ENCODE data around the gene LILRA1. TPM values are rescaled to one million over a fixed set of nuclear protein-coding genes. Genes with fewer than 3 reads are reported as not detected.
"Not testable (repeated sequence)": the region's sequence is repeated elsewhere in the genome, so short reads cannot be mapped to it uniquely, and the experiment has no call there.

The LILRA1 gene
- total RNA-seq (2014; rRNA removed; shearing (Covaris generic)) (not detected in 2 replicates), total RNA-seq (2022) (not detected in 2 replicates), Bru-seq, nascent RNA (not detected), BruChase-seq, experiment 1, labeled RNA remaining after a 6-hour chase (not detected), BruChase-seq, experiment 2, labeled RNA remaining after a 2-hour chase (not detected)
- long read RNA-seq: 0 reads

- H2AFZ ChIP-seq (ENCODE audit: low read length); H3K9me3 ChIP-seq (ENCODE audit: low read length); H3K9me2 ChIP-seq (ENCODE audit: insufficient read depth, low read length); H3K4me1 ChIP-seq (ENCODE audit: insufficient read depth, low read length, poor library complexity, severe bottlenecking); BruUV-seq (replicated peaks); H3K4me2 ChIP-seq (ENCODE audit: low read length); H4K20me1 ChIP-seq (ENCODE audit: insufficient read depth, low read length); intact Hi-C loops (cut with micrococcal nuclease; ENCODE audit: unreplicated experiment); H3K36me3 ChIP-seq (ENCODE audit: insufficient read depth, low read length); H3K4me3 ChIP-seq (ENCODE audit: low read depth, low read length, poor library complexity, severe bottlenecking); H3K27ac ChIP-seq (ENCODE audit: low read depth, low read length, poor library complexity, severe bottlenecking); H3K79me2 ChIP-seq (ENCODE audit: insufficient read depth, low read depth, low read length); DNase-seq (ENCODE audit: low spot score); CTCF ChIA-PET (ENCODE audit: unreplicated experiment): not testable (repeated sequence)
- POLR2A ChIA-PET: interaction anchor here (0.6 kb wide), 1 partner anchor 35 kb away, joined by 4 read pairs; no protein-coding TSS in a partner anchor
Measured at GRCh38 chr19:54593445-54593844, at the start of gene LILRA1. Gene LILRA1 (plus strand): TSS chr19:54593632. CDS start chr19:54594245, 613 bp downstream.

- no TSS peak for BruUV-seq (replicated peaks)
- TF ChIP-seq, protein P1, sequence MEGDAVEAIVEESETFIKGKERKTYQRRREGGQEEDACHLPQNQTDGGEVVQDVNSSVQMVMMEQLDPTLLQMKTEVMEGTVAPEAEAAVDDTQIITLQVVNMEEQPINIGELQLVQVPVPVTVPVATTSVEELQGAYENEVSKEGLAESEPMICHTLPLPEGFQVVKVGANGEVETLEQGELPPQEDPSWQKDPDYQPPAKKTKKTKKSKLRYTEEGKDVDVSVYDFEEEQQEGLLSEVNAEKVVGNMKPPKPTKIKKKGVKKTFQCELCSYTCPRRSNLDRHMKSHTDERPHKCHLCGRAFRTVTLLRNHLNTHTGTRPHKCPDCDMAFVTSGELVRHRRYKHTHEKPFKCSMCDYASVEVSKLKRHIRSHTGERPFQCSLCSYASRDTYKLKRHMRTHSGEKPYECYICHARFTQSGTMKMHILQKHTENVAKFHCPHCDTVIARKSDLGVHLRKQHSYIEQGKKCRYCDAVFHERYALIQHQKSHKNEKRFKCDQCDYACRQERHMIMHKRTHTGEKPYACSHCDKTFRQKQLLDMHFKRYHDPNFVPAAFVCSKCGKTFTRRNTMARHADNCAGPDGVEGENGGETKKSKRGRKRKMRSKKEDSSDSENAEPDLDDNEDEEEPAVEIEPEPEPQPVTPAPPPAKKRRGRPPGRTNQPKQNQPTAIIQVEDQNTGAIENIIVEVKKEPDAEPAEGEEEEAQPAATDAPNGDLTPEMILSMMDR (conservative IDR thresholded peaks at IDR 0.05; ENCODE audit: low read length): no peak
- no peak for TF ChIP-seq EZH2phosphoT487 (IDR thresholded peaks at IDR 0.05; ENCODE audit: borderline replicate concordance, low read depth, low read length)
- POLR2A ChIA-PET: no interaction called here
Measured at GRCh38 chr19:54548806-54549205, 44.6 kb upstream of the LILRA1 start.

DNA sequence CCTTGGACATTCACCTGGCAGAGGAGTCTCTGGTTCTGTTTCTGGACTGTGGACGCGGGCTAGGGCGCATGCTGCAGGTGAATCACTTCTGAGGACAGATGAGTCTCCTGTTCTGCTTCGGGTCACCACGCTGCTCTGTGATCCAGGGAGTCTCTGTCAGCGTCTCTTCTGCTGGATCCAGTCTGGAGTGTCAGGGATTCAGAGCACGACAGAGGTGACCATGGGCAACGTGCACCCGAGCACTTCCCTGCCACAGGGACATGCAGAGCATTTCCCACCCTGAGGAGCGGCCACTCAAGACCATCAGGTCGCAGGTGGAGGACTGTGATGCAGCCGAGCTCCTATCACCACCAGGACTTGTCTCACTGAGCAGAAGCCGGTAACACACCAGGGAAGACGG lies 44.2 kb upstream of the LILRA1 start:
- Histone ChIP-seq H4K20me1 (ENCODE audit: insufficient read depth, low read length) (no peaks in the 10 kb centered on the region), H3K79me2 (ENCODE audit: insufficient read depth, low read depth, low read length) (no peaks in the 10 kb centered on the region), H3K9me3 (ENCODE audit: low read length) (no peaks in the 10 kb centered on the region), H2AFZ (ENCODE audit: low read length) (no peak overlapping the region), H3K4me3 (ENCODE audit: low read depth, low read length, poor library complexity, severe bottlenecking) (no peak overlapping the region), H3K4me2 (ENCODE audit: low read length) (no peak overlapping the region), H3K9me2 (ENCODE audit: insufficient read depth, low read length) (no peaks in the 10 kb centered on the region), H3K27ac (ENCODE audit: low read depth, low read length, poor library complexity, severe bottlenecking) (no peak overlapping the region), H3K36me3 (ENCODE audit: insufficient read depth, low read length) (no peaks in the 10 kb centered on the region), H3K4me1 (ENCODE audit: insufficient read depth, low read length, poor library complexity, severe bottlenecking) (peaks cover 2% of the 10 kb centered on the region)
- ChIA-PET CTCF (ENCODE audit: unreplicated experiment) (no interaction called here), POLR2A (no interaction called here)
- DNase-seq (ENCODE audit: low spot score): no peak
- intact Hi-C loops (cut with micrococcal nuclease; ENCODE audit: unreplicated experiment): no loop called here
- TF ChIP-seq, protein P1 (conservative IDR thresholded peaks at IDR 0.05; ENCODE audit: low read length): no peak
- TF ChIP-seq EZH2phosphoT487 (IDR thresholded peaks at IDR 0.05; ENCODE audit: borderline replicate concordance, low read depth, low read length): no peak
- BruUV-seq (replicated peaks): no TSS peak

More at GRCh38 chr19:54548806-54549205, 44.6 kb upstream of the LILRA1 start:
- DNase-seq (ENCODE audit: low spot score): no peak
- Histone ChIP-seq H4K20me1 (ENCODE audit: insufficient read depth, low read length) (no peaks in the 10 kb centered on the region), H3K79me2 (ENCODE audit: insufficient read depth, low read depth, low read length) (no peaks in the 10 kb centered on the region), H3K4me2 (ENCODE audit: low read length) (no peak overlapping the region), H2AFZ (ENCODE audit: low read length) (no peak overlapping the region), H3K9me2 (ENCODE audit: insufficient read depth, low read length) (no peaks in the 10 kb centered on the region), H3K27ac (ENCODE audit: low read depth, low read length, poor library complexity, severe bottlenecking) (no peak overlapping the region), H3K36me3 (ENCODE audit: insufficient read depth, low read length) (no peaks in the 10 kb centered on the region), H3K4me1 (ENCODE audit: insufficient read depth, low read length, poor library complexity, severe bottlenecking) (peaks cover 2% of the 10 kb centered on the region), H3K4me3 (ENCODE audit: low read depth, low read length, poor library complexity, severe bottlenecking) (no peak overlapping the region), H3K9me3 (ENCODE audit: low read length) (no peaks in the 10 kb centered on the region)
- CTCF ChIA-PET (ENCODE audit: unreplicated experiment): no interaction called here
- intact Hi-C loops (cut with micrococcal nuclease; ENCODE audit: unreplicated experiment): no loop called here

Measured in OCI-LY7 (cell line).